GM12874 (cell line): ENCODE results near the gene HS6ST3.

Source experiments
- CTCF ChIP-seq: IDR thresholded peaks from 2 replicates; pipeline ENCODE4 v1.5.1; 2011; ENCODE audit warnings: low read depth, mild to moderate bottlenecking, control low read depth, low read length, moderate library complexity; ENCODE audit not compliant: insufficient read depth

The HS6ST3 gene

GRCh38 chr13:96178759-96179158 is 88.9 kb downstream of the HS6ST3 start:
- no peak for TF ChIP-seq CTCF

- no peak for TF ChIP-seq CTCF
Observed at GRCh38 chr13:96179309-96179708, 89.4 kb downstream of the HS6ST3 start.

DNA sequence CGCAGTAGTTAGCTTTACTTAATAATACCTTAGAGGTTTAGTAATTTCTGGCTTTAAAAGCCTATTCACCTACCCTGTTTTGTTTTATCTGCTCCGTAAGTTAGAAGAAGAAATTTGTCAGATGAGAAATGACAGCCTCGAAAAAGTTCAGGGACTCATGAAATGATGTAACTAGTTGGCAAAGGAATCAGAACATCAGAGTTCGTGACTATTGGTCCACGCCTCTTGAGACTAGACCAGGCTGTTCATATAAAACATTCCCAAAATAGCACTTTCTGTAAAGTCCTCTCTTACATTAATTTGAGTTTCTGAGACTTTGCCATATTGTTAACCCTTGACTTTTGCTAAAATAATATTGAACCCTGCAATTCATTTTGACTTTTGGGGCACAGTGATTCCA is 92.0 kb downstream of the HS6ST3 start:
- no peak for TF ChIP-seq CTCF

DNA sequence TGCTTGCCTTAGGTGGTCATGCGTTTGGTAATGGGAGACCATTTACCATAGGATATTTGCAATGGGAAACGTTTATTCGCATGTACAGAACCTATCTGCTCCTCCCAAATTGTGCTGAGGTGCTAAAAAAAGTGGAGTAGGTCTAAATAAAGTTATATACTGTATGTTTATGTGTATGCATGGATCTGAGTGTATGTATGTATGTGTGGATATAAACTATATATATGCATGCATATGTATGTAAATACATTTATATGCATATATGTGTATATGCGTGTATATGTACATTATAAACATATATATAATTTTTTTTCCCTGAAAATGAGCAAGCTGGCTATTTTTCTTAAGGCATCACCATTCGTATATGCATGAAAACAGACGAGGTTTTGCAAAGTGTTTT is 95.9 kb downstream of the HS6ST3 start:
- TF ChIP-seq CTCF = no peak

DNA sequence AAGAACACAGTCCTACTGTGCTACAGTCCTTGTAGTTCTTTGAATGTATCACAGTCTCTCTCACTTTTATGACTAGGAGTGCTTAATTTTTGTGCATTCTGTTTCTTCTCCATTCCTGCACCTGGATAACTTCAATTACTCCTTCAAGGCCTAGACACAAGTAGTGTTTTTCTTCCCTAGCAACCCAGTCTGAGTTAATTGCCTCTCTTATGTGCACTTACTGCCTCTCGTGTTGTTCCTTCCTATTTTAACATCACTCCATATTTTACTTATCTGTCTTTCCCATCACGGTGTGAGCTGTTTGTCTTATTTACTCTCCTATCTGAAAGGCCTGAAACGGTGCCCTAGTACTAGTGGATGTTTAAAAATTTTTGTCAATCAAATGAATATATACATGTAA is 101.5 kb downstream of the HS6ST3 start:
- no peak for TF ChIP-seq CTCF

- TF ChIP-seq CTCF = no peak
Observed at GRCh38 chr13:96193728-96194310, 103.9 kb downstream of the HS6ST3 start.

DNA sequence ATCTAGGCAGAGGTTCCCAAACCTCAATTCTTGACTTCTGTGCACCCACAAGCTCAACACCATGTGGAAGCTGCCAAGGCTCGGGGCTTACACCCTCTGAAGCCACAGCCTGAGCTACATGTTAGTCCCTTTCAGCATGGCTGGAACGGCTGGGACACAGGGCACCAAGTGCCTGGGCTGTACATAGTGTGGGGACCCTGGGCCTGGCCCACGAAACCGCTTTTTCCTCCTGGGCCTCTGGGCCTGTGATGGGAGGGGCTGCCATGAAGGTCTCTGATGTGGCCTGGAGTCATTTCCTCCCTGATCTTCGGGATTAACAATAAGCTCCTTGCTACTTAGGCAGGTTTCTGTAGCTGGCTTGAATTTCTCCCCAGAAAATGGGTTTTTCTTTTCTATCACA is 108.1 kb downstream of the HS6ST3 start:
- no peak for TF ChIP-seq CTCF
